Inferior parietal cortex (tissue), 1 donor: Measurements from ENCODE around the gene NPHS1.
"Not testable (repeated sequence)": the region's sequence is repeated elsewhere in the genome, so short reads cannot be mapped to it uniquely, and the experiment has no call there.

Experiments
- DNase-seq: peaks from one replicate; pipeline ENCODE4 v3.0.0-alpha.2; 2016; ENCODE audit errors: extremely low spot score

The NPHS1 gene

DNA sequence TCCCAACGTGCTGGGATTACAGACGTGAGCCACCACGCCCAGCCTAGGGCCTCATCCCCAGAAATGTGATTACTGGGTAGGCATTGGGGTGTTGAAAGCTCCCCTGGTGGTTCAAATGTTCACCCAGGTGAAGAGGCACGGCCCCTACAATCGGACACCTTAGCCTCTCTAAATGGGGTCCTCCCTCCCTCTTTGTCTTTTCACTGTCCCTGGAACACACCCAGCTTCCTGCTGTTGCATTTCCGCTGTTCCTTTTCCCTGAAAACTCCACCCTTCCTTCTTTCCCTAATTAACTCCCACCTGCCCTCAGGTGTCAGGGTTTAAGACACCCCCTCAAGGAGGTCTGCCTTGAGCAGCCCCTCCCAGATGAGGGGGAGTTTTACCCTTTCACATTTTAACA lies 36.0 kb downstream of the NPHS1 start:
- no peak for DNase-seq

DNA sequence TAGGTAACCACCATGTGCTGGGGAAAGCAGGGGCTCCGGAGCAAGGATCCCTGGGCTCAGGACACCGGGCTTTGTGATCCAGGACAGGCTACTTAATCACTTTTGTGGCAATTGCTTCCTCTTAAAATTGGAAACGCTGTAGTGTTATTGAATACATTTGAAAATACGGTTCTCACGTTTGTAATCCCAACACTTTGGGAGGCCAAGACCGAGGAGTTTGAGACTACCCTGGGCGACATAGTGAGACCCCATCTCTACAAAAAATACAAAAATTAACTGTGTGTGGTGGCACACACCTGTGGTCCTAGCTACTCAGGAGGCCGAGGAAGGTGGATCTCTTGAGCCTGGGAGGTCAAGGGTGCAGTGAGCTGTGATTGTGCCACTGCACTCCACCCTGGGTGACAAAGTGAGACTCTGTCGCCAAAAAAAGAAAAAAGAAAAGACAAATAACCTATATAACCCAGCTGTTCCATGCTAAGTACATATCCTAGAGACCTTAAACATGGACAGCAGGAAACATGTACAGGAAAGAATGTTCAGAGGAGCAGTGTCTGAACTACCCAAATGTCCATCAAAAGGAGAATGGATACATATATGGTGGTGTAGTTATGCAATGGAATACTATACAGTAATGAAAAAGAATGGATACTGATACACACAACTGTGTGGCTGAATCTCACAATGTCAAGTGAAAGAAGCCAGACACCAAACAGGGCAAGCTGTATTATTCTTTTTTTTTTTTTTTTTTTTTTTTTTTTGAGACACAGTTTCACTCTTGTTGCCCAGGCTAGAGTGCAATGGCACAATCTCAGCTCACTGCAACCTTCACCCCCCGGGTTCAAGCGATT lies 39.0 kb downstream of the NPHS1 start:
- DNase-seq, result no peak

DNA sequence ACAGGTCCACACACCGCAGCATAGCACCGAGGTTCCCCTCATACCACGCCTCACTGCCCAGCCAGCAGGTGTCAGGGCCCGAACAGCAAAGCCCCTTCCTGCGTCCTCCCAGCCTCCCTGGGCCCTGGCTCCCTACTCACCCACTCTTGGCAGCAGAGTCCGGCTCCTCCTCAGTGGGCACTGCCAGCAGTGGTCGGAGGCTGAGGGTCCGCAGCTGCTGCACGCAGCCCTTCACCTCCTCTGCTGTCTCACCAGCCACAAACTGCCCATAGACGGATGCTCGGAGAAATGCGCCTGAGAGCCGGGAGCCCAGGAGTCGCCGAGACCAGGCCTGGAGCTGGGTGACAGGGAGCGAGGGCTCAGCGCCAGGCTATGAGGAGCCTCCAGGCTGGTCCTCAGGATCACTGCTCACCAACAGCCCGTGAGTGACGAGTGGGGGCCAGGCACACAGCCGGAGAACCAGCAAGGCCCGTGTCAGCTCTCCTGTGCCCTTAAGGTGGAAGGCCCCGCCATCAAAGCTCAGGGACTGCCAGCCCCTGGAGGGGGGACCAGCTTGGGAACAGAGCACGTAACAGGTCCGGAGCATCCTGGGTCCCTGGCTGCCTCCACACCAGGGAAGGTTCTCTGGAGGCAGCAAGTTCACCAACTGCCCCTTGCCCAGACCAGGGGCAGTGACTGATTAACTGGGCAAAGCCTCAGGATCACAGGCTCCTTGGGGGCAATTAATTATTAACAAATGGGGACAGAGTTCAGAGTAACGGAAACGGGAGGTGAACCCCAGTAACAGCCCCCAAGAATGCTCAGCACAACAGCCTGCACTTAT lies 39.9 kb downstream of the NPHS1 start, which contains the start of gene PRODH2:
TSS of gene PRODH2 (minus strand) at position 626 of the 823 bp plus-strand sequence. CDS start at position 586, 40 bp downstream.
- no peak for DNase-seq

DNA sequence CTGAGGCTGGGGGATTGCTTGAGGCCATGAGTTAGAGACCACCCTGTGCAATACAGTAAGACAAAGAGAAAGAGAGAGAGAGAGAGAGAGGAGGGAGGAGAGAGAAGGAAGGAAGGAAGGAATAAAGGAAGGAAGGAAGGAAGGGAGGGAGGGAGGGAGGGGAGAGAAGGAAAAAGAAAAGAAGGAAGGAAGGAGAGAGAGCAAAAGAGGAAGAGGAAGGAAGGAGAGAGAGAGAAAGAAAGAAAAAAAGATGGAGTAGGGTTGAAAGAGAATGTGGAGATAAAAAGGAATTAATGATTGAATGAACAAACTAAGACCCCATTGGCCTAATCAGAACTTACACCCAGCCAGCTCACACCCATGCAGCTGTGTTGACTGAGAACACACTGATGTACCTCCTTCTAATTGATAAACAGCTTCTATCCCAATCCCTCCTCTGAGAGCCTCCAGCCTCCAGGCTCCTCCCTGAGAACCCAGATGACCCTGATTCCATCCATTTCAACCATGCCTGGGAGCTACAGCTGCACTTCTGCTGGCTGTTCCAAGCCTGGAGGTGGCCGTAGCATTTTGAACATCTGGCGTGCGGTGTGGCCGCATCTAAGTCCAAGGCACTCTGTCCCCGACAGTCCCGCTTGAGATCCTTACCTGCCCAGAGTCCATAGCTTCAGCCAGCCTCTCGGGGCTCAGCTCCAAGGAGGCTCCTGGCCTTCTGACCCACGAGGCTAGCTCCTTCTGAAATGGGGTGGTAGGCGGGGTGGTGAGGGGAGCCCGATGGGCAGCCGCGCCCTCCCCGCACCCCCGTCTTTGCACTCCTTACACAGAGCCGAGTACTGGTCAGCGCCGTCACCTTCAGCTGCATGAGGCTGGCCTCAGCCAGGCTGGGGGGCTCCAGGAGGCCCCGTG lies 40.7 kb downstream of the NPHS1 start:
- no peak for DNase-seq

DNA sequence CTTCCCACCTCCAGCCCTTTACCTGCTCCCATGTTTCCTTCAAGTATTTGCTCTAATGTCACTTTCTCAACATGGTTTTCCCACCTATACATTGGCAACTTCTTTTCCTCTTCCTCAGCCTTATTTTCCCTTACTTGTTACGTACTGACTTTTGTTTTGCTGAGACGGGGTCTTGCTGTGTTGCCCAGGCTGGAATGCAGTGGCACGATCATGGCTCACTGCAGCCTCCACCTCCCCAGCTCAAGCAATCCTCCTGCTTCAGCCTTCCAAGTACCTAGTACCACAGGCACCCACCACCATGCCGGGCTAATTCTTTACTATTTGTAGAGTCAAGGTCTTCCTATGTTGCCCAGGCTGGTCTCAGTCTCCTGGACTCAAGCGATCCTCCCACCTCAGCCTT lies 44.7 kb downstream of the NPHS1 start:
- no peak for DNase-seq

DNA sequence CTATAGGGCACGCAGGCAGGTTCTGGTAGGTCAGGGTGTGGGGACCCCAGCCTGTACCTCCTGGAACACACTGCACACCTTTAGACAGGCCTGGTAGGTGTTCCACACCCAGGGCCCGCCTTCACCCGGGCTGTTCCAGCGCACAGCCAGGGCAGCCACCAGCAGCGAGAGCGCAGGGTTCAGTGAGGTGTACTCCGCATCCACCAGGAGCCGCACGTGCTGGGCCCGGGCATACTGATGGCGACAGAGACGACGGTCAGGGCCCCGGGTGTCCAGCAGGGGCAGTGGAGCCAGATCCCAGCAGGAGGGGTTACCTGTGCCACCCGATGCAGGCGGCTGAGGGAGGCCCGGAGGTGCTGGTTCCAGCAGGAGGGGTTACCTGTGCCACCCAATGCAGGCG lies 45.7 kb downstream of the NPHS1 start:
- DNase-seq, result no peak

DNA sequence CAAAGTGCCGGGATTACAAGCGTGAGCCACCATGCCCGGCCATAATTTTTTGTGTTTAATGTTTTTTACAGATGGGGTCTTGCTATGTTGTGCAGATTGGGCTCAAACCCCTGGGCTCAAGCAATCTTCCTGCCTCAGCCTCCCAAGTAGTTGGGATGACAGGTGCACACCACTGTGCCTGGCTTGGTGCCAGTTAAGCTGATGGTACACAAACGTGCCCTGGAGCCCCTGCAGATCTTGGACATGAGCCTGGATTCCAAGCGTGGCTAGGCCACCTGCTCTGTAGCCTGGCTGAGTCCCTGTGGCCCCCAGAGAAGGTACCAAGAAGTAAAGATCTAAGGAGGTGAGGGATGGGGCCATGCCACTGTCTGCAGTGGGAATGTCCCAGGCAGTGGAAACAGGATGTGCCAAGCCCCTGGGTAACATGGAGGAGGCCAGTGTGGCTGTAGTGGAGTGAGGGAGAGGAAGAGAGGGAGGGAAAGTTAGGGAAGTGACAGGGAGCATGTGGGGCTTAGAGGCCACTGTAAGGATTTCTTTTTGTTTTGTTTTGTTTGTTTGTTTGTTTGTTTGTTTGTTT lies 46.7 kb downstream of the NPHS1 start:
- no peak for DNase-seq

DNA sequence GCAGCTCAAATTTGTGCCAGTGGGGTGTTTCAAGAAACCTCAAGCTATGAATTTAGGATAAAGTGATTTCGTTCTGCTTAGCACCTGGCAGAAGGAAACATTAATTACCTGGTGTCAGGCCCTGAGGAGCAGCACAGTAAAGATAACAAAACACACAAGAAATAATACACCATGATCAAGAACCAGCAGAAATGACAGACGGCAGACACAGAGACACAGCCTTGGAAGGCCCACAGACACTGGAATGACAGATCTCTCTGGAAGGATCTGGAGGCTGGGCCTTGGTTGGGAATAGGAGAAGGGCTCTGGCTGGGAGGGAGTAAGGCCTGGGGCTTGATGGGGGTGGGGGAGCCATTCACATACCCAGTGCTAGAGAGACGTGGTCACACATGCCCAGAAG lies 50.5 kb downstream of the NPHS1 start:
- DNase-seq, result no peak

DNA sequence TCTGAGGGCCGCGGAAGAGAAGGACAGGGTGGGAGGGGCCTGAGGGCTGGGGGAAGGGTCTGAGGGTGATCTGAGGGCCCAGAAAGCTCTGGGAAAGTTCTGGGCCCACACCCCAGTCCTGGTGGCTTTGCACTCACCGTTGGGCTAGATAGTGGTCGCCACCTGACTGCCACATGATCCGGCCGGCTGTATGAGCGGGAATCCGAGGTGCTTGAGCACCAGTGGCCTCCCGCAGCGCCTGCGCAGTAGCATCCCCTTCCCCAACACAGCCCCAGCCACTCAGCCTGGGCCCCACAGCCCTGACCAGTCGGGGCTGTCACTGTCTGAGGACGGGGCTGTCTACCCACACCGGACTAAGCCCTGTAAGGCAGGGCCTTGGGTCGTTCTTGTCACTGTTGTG lies 54.6 kb downstream of the NPHS1 start:
- DNase-seq, result peak; percentile 40

DNA sequence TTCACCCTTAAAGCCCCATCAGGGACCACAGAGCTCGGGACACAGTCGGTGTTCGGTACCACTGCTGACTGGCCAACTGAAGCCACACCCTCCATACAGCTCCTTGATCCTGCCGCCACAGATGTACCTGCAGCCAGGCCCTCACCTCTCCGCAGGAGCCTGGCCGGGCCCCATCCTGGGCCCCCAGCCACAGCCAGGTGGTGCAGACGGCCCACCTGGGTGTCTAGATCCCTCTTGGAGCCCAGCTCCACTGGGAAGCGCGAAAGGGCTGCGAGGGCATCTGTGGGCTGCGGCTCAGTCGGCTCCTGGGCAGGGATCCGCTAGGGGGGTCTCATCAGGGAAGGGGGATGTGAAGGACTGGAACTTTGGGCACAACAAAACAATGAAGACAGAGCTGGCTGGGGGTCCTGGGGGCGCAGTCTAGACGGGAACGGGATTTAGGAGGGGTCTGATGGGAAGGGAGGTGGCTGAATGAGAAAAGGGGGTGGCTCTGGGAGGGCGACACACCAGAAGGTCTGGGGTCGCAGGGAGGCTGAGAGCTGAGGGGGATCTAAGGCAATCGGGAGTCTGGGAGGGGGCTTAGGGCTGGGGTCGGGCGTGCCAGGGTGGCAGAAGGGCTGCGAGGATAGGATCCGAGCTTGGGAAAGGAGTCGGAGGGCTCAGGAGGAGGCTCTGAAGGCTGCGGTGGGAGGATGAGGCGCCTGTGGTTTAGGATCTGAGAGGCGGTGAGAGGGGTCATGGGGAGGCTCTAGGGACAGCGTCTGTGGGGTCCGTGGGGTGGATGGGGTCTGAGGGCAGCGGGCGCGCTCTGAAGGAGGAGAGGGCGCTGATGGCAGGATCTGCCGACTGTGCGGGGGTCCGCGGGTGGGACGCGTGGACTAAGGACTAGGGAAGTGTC lies 55.4 kb downstream of the NPHS1 start:
- DNase-seq, result no peak

DNA sequence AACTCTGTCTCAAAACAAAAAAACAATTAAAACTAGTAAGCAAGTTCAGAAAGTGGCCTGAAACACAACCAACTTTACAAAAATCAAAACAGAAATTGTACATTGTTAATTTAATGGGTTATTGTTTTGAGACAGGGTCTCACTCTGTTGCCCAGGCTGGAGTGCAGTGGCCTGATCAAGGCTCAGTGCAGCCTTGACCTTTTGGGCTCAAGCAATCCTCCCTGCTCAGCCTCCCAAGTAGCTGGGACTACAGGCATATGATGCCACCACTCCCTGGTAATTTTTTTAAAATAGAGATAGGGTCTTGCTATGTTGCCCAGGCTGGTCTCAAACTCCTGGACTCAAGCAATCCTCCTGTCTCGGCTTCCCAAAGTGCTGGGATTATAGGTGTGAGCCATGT lies 56.7 kb downstream of the NPHS1 start:
- not testable (repeated sequence) for DNase-seq

DNA sequence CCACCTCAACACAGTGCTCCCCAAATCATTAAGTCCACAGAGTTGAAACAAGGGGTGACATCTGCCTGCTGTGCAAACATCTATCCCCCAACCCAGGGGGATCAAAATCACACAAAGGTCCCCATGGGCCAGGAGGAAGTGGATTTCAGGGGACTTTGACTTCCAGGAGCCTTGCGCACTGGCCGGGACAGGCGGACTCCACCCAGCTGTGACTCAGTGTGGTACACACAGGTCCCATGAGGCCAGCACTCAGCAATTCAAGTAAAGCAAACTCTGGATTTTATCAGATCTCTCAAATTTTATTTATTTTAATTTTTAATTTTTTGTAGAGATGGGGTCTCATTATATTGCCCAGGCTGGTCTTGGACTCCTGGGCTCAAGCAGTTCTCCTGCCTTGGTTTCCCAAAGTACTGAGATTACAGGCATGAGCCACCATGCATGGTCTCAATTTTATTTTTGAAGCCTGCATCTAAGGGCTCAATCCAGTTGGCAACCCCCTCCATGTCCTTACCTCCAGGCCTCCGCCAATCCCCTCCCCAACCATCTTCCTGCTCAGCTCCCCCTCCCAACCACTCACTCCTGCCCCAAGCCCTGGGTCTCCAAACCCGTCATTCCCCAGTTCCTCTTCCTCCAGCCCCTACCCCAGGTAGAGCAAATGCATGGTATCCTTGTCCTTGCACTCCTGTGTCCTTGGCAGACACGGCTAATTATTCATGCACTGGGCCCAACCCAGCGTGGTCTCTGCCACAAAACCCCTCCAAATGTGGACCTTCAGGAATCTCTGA lies 58.7 kb downstream of the NPHS1 start:
- DNase-seq, result no peak

DNA sequence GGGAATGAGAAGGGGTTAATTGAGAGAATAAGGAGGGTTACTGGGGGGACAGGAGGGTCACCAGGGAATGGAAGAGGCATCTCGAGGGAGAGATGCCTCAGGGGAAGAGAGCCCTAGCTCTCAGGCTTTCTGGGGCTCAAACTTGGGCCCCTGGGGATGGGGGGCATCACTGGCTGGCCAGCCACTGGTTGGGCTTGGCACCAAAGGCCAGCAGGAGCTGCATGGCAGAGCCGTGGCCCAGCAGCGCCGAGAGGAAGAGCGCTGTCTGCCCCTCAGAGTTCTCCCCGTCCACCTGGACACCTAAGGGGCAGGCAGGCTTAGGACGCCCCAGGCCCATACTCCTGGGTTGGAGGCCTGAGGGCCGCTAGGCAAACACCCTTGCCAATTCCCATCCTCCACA lies 59.4 kb downstream of the NPHS1 start:
- DNase-seq, result no peak

DNA sequence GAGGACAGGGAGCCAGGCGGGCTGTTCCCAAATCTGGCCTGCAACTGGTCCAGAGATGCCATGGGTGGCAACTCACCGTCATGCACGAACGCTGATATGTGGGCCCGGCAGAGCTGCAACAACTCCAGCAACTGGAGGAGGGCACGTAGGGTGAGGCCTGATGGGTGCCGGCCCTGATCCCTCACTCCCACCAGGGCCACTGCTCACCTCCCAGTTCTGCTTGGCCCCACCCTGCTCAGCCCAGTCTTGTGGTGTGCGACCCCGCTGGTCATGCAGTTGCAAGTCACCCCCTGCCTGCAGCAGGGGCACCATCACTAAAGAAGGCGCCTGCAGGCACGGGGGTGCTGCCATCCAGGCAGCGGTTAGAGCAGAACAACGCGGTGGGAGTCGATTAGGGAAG lies 60.0 kb downstream of the NPHS1 start:
- DNase-seq, result no peak

DNA sequence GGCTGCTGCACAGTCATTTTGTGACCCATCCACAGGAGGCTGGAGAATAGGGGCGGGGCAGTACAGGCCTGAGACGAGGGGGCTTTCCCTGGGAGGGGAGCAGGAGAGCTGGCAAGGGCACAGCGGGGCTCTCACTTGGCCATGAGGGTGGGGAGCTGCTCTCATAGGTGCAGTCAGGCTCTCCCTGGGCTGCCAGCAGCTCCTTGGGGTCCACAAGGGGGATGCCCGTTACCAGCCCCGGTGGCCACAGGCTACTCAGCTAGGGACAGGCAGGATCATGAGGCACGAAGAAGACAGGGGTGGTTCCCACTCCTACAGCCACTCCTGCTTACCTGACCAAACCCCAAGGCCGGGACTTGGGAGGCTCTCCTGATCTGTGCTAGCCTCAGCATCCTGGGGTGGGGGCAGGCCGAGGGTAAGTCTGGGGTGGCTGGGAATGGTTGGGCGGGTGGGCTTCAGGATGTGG lies 60.5 kb downstream of the NPHS1 start:
- no peak for DNase-seq

DNA sequence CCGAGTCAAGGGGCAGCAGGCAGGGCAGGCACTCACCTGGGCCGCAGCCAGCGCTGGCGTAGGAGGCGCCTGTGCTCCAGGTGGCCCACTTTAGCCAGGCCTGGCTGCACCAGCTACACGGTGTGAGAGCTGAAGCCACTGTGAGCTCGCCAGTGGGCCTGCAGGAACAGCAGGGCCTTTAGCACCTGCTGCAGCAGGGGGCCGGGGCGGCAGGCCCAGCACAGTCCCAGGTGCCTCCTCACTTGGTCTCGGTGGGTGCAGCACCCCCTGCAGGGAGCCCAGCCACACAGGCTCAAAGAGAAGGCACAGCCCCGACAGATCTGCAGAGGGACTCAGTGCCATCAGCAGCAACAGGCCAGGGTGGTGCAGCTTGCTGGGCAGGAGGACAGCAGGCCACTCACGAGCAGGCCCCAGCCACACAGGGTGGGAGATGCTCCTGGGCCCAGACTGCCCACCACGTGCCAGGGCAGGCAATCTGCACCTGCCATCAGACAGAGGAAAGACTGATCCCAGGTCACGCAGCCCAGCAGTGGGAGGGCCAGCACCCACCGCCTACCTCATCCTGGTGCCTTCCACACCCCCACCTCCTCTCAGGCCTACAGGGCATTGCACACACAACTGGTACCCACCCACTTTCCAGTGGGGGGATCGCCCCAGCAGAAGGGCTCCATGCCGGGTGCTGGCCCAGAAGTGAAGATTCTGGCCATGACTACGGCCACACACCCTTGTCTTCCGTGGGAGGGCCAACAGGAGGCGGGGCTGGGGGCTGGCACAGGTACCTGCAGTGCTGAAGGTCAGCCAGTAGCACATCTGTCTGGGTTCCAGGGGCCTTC lies 61.1 kb downstream of the NPHS1 start:
- no peak for DNase-seq

DNA sequence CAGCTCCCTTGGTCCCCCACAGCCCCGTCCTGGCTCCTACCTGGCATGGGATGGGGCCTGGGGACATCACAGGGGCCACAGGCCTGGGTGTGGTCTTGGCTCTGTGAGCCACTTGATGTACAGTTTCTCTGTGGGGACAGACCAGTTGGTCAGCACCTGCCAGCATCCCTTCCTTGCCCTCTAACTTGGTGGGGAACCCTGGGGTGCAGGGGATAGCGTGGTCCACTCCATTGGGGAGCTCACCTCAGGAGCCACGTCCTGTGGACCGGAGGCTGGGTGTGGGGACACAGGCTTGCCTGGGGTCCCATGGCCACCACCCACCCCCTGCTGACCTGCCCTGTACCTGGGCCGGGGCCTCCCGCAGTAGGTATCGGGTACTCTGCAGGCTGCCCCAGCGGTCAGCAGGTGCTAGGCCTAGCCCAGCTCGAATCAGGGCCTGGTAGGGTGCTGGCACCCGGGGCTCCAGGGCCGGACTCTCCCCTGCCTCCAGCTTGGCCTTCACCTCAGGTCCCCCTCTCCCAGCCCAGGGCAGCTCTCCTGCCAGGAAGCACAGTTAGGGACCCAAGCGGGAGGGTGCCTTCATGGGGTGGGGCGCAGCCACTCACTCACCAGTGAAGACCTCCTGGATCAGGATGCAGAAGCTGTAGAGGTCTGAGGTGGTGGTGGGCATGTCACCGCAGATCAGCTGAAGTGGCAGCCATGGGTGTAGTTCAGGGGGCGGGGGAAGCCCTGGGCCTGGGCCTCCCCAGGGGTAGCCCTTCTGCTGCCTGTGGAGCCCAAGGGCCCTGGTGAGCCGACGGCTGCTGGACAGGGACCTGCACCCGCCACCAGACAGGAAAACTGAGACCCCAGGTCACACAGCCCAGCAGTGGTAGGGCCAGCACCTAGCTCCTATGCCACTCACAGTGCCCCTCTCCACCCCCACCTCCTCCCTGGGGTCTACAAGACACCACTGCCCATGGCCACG lies 62.0 kb downstream of the NPHS1 start:
- DNase-seq, result no peak
